Activated T-cell treated with anti-CD3 and anti-CD28 coated beads, Interleukin-2, amount 50 U/mL, for 24 hours (primary cell): ENCODE measurements around the gene DRP2.
A peak's percentile ranks its signal among the peaks of the same experiment; 100 is the strongest.

Experiments used
- DNase-seq: peaks from one replicate; pipeline ENCODE4 v3.0.0-alpha.2; 2020
- H3K27ac Mint-ChIP-seq: 2 replicates; pipeline ENCODE4 v1.8.0; 2020; ENCODE audit warnings: mild to moderate bottlenecking, mixed read lengths
- H3K27me3 Mint-ChIP-seq: 2 replicates; pipeline ENCODE4 v1.8.0; 2020; ENCODE audit warnings: mixed read lengths
- H3K36me3 Mint-ChIP-seq: 2 replicates; pipeline ENCODE4 v1.8.0; 2020; ENCODE audit warnings: low read depth, mixed read lengths
- H3K4me1 Mint-ChIP-seq: 2 replicates; pipeline ENCODE4 v1.8.0; 2020; ENCODE audit warnings: low read depth, mixed read lengths
- H3K4me3 Mint-ChIP-seq: 2 replicates; pipeline ENCODE4 v1.8.0; 2020; ENCODE audit warnings: mild to moderate bottlenecking, moderate library complexity, mixed read lengths
- H3K9me3 Mint-ChIP-seq: 2 replicates; pipeline ENCODE4 v1.8.0; 2020; ENCODE audit warnings: mixed read lengths

Gene DRP2

GRCh38 chrX:101219864-101220346 lies 319 bp downstream of the DRP2 start:
- H3K27ac Mint-ChIP-seq = peak overlapping the region; percentile 78
- no peaks in the 10 kb centered on the region for H3K36me3 Mint-ChIP-seq
- DNase-seq = peak; percentile 47
- H3K4me1 Mint-ChIP-seq = peaks cover 19% of the 10 kb centered on the region
- no peaks in the 10 kb centered on the region for H3K9me3 Mint-ChIP-seq
- H3K27me3 Mint-ChIP-seq = peaks cover 14% of the 10 kb centered on the region
- H3K4me3 Mint-ChIP-seq = peak overlapping the region; percentile 33

- DNase-seq = no peak
- Mint-ChIP-seq H3K27me3 (peaks cover 14% of the 10 kb centered on the region), H3K4me3 (peak overlapping the region; percentile 21), H3K36me3 (no peaks in the 10 kb centered on the region), H3K4me1 (peaks cover 18% of the 10 kb centered on the region), H3K9me3 (no peaks in the 10 kb centered on the region), H3K27ac (peak overlapping the region; percentile 51)
These were observed 1.2 kb downstream of the DRP2 start for GRCh38 chrX:101220662-101221260.

- Mint-ChIP-seq H3K9me3 (no peaks in the 10 kb centered on the region), H3K27me3 (peaks cover 10% of the 10 kb centered on the region), H3K36me3 (no peaks in the 10 kb centered on the region), H3K27ac (no peak overlapping the region), H3K4me3 (no peak overlapping the region), H3K4me1 (peaks cover 19% of the 10 kb centered on the region)
- DNase-seq = no peak
These were observed 3.6 kb downstream of the DRP2 start for GRCh38 chrX:101223226-101223625.

- Mint-ChIP-seq H3K9me3 (no peaks in the 10 kb centered on the region), H3K4me3 (no peak overlapping the region), H3K27ac (no peak overlapping the region), H3K4me1 (peaks cover 4% of the 10 kb centered on the region), H3K36me3 (no peaks in the 10 kb centered on the region), H3K27me3 (peaks cover 13% of the 10 kb centered on the region)
- no peak for DNase-seq
These were observed 9.6 kb downstream of the DRP2 start for GRCh38 chrX:101229170-101229569.

GRCh38 chrX:101230636-101231035 lies 11.1 kb downstream of the DRP2 start:
- no peak overlapping the region for H3K27ac Mint-ChIP-seq
- H3K36me3 Mint-ChIP-seq = no peaks in the 10 kb centered on the region
- H3K4me1 Mint-ChIP-seq = peaks cover 4% of the 10 kb centered on the region
- DNase-seq = no peak
- no peak overlapping the region for H3K4me3 Mint-ChIP-seq
- peaks cover 14% of the 10 kb centered on the region for H3K27me3 Mint-ChIP-seq
- H3K9me3 Mint-ChIP-seq = no peaks in the 10 kb centered on the region

GRCh38 chrX:101231080-101231479 lies 11.5 kb downstream of the DRP2 start:
- Mint-ChIP-seq H3K27ac (no peak overlapping the region), H3K4me1 (peaks cover 4% of the 10 kb centered on the region), H3K9me3 (no peaks in the 10 kb centered on the region), H3K27me3 (peaks cover 18% of the 10 kb centered on the region), H3K36me3 (no peaks in the 10 kb centered on the region), H3K4me3 (no peak overlapping the region)
- no peak for DNase-seq

- Mint-ChIP-seq H3K9me3 (no peaks in the 10 kb centered on the region), H3K36me3 (no peaks in the 10 kb centered on the region), H3K4me3 (no peak overlapping the region), H3K4me1 (peaks cover 2% of the 10 kb centered on the region), H3K27ac (no peak overlapping the region), H3K27me3 (peaks cover 17% of the 10 kb centered on the region)
- no peak for DNase-seq
These were observed 12.7 kb downstream of the DRP2 start for GRCh38 chrX:101232316-101232715.

- Mint-ChIP-seq H3K27me3 (peaks cover 24% of the 10 kb centered on the region), H3K9me3 (no peaks in the 10 kb centered on the region), H3K36me3 (no peaks in the 10 kb centered on the region), H3K27ac (no peak overlapping the region), H3K4me3 (no peak overlapping the region), H3K4me1 (no peaks in the 10 kb centered on the region)
- no peak for DNase-seq
These were observed 17.5 kb downstream of the DRP2 start for GRCh38 chrX:101237041-101237440.

- H3K4me3 Mint-ChIP-seq = no peak overlapping the region
- no peaks in the 10 kb centered on the region for H3K36me3 Mint-ChIP-seq
- no peak overlapping the region for H3K27ac Mint-ChIP-seq
- DNase-seq = no peak
- H3K4me1 Mint-ChIP-seq = no peaks in the 10 kb centered on the region
- no peaks in the 10 kb centered on the region for H3K9me3 Mint-ChIP-seq
- peaks cover 12% of the 10 kb centered on the region for H3K27me3 Mint-ChIP-seq
These were observed 21.9 kb downstream of the DRP2 start for GRCh38 chrX:101241531-101241930.

GRCh38 chrX:101252634-101253033 lies 33.0 kb downstream of the DRP2 start:
- Mint-ChIP-seq H3K9me3 (no peaks in the 10 kb centered on the region), H3K27ac (no peak overlapping the region), H3K4me1 (peaks cover 3% of the 10 kb centered on the region), H3K27me3 (no peaks in the 10 kb centered on the region), H3K4me3 (no peak overlapping the region), H3K36me3 (no peaks in the 10 kb centered on the region)
- DNase-seq = no peak

GRCh38 chrX:101257448-101258258 lies 38.1 kb downstream of the DRP2 start:
- Mint-ChIP-seq H3K4me1 (peaks cover 15% of the 10 kb centered on the region), H3K9me3 (no peaks in the 10 kb centered on the region), H3K27me3 (peaks cover 5% of the 10 kb centered on the region), H3K27ac (no peak overlapping the region), H3K4me3 (no peak overlapping the region), H3K36me3 (no peaks in the 10 kb centered on the region)
- no peak for DNase-seq

- peaks cover 15% of the 10 kb centered on the region for H3K4me1 Mint-ChIP-seq
- no peak for DNase-seq
- H3K36me3 Mint-ChIP-seq = no peaks in the 10 kb centered on the region
- peaks cover 5% of the 10 kb centered on the region for H3K27me3 Mint-ChIP-seq
- H3K9me3 Mint-ChIP-seq = no peaks in the 10 kb centered on the region
- no peak overlapping the region for H3K4me3 Mint-ChIP-seq
- H3K27ac Mint-ChIP-seq = no peak overlapping the region
These were observed 38.6 kb downstream of the DRP2 start for GRCh38 chrX:101258259-101258581.

- Mint-ChIP-seq H3K9me3 (no peaks in the 10 kb centered on the region), H3K4me1 (peaks cover 15% of the 10 kb centered on the region), H3K27ac (no peak overlapping the region), H3K36me3 (no peaks in the 10 kb centered on the region), H3K4me3 (no peak overlapping the region), H3K27me3 (peaks cover 5% of the 10 kb centered on the region)
- DNase-seq = no peak
These were observed 40.8 kb downstream of the DRP2 start for GRCh38 chrX:101260435-101260834.

GRCh38 chrX:101262590-101262989 lies 43.0 kb downstream of the DRP2 start:
- Mint-ChIP-seq H3K9me3 (no peaks in the 10 kb centered on the region), H3K27me3 (peaks cover 5% of the 10 kb centered on the region), H3K36me3 (no peaks in the 10 kb centered on the region), H3K4me1 (peaks cover 13% of the 10 kb centered on the region), H3K4me3 (no peak overlapping the region), H3K27ac (no peak overlapping the region)
- DNase-seq = no peak

- Mint-ChIP-seq H3K4me3 (no peak overlapping the region), H3K9me3 (no peaks in the 10 kb centered on the region), H3K4me1 (peaks cover 2% of the 10 kb centered on the region), H3K27ac (no peak overlapping the region), H3K27me3 (peaks cover 5% of the 10 kb centered on the region), H3K36me3 (no peaks in the 10 kb centered on the region)
- DNase-seq = no peak
These were observed 44.2 kb downstream of the DRP2 start for GRCh38 chrX:101263766-101264165.
